ENCODE data around the gene GON4L. TPM values are rescaled to one million over a fixed set of nuclear protein-coding genes. Genes with fewer than 3 reads are reported as not detected.

The GON4L gene
- total RNA-seq, 1 donor from 2014 or later = 46.5 TPM

DNA sequence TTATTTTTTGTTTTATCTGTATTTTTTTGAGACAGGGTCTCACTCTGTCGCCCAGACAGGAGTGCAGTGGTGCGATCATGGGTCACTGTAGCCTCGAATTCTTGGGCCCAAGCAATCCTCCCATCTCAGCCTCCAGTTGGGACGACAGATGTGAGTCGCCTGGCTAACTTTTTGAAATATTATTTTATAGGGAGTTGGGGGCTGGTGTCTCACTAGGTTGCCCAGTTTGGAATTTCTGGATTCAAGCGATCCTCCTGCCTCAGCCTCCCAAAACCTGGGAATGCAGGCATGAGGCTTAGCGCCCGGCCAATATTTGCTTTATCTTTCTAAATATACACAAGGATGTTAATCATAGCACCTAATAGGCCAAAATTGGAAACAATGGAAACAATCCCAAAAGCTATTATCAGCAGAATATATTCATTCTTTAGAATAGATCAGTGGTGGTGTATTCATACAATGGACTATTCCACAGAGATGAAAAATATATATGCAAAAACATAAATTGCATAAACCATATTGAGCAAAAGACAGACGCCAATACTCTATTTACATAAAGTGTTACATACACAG, 112.2 kb downstream of the GON4L start:
- Mint-ChIP-seq H3K9me3 (ENCODE audit: low read depth) (no peaks in the 10 kb centered on the region), H3K27me3 (ENCODE audit: low read depth) (no peaks in the 10 kb centered on the region), H3K4me1 (ENCODE audit: low read depth) (peaks cover 4% of the 10 kb centered on the region), H3K27ac (ENCODE audit: unreplicated experiment) (peak overlapping the region; percentile 94), H3K36me3 (ENCODE audit: low read depth) (peaks cover 11% of the 10 kb centered on the region), H3K4me3 (ENCODE audit: unreplicated experiment) (peak overlapping the region; percentile 93)
- DNase-seq (ENCODE audit: low spot score) = no peak
- TF ChIP-seq, protein P1, sequence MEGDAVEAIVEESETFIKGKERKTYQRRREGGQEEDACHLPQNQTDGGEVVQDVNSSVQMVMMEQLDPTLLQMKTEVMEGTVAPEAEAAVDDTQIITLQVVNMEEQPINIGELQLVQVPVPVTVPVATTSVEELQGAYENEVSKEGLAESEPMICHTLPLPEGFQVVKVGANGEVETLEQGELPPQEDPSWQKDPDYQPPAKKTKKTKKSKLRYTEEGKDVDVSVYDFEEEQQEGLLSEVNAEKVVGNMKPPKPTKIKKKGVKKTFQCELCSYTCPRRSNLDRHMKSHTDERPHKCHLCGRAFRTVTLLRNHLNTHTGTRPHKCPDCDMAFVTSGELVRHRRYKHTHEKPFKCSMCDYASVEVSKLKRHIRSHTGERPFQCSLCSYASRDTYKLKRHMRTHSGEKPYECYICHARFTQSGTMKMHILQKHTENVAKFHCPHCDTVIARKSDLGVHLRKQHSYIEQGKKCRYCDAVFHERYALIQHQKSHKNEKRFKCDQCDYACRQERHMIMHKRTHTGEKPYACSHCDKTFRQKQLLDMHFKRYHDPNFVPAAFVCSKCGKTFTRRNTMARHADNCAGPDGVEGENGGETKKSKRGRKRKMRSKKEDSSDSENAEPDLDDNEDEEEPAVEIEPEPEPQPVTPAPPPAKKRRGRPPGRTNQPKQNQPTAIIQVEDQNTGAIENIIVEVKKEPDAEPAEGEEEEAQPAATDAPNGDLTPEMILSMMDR (IDR thresholded peaks at IDR 0.05) = no peak

DNA sequence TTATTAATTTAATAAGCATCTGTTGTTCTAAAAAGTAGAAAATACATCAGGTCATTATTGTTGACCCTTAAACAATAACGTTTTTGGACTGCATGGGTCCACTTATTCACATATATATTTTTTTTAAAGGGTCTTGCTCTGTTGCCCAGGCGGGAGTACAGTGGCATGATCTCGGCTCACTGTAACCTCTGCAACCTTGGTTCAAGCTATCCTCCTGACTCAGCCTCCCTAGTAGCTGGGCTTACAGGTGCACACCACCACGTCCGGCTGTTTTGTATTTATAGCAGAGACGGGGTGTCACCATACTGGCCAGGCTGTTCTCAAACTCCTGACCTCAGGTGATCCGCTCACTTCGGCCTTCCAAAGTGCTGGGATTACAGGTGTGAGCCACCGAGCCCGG, 115.1 kb downstream of the GON4L start:
- H3K27me3 Mint-ChIP-seq (ENCODE audit: low read depth) = no peaks in the 10 kb centered on the region
- no peak overlapping the region for H3K27ac Mint-ChIP-seq (ENCODE audit: unreplicated experiment)
- DNase-seq (ENCODE audit: low spot score) = no peak
- H3K4me1 Mint-ChIP-seq (ENCODE audit: low read depth) = peaks cover 4% of the 10 kb centered on the region
- TF ChIP-seq, protein P1 (IDR thresholded peaks at IDR 0.05) = no peak
- no peak overlapping the region for H3K4me3 Mint-ChIP-seq (ENCODE audit: unreplicated experiment)
- H3K36me3 Mint-ChIP-seq (ENCODE audit: low read depth) = peaks cover 10% of the 10 kb centered on the region
- H3K9me3 Mint-ChIP-seq (ENCODE audit: low read depth) = no peaks in the 10 kb centered on the region

GRCh38 chr1:155740995-155741394, 116.0 kb downstream of the GON4L start:
- TF ChIP-seq, protein P1 (IDR thresholded peaks at IDR 0.05) = no peak
- no peak overlapping the region for H3K4me3 Mint-ChIP-seq (ENCODE audit: unreplicated experiment)
- H3K27ac Mint-ChIP-seq (ENCODE audit: unreplicated experiment) = no peak overlapping the region
- DNase-seq (ENCODE audit: low spot score) = no peak
- H3K27me3 Mint-ChIP-seq (ENCODE audit: low read depth) = no peaks in the 10 kb centered on the region
- peaks cover 4% of the 10 kb centered on the region for H3K4me1 Mint-ChIP-seq (ENCODE audit: low read depth)
- H3K36me3 Mint-ChIP-seq (ENCODE audit: low read depth) = peaks cover 12% of the 10 kb centered on the region
- H3K9me3 Mint-ChIP-seq (ENCODE audit: low read depth) = no peaks in the 10 kb centered on the region

DNA sequence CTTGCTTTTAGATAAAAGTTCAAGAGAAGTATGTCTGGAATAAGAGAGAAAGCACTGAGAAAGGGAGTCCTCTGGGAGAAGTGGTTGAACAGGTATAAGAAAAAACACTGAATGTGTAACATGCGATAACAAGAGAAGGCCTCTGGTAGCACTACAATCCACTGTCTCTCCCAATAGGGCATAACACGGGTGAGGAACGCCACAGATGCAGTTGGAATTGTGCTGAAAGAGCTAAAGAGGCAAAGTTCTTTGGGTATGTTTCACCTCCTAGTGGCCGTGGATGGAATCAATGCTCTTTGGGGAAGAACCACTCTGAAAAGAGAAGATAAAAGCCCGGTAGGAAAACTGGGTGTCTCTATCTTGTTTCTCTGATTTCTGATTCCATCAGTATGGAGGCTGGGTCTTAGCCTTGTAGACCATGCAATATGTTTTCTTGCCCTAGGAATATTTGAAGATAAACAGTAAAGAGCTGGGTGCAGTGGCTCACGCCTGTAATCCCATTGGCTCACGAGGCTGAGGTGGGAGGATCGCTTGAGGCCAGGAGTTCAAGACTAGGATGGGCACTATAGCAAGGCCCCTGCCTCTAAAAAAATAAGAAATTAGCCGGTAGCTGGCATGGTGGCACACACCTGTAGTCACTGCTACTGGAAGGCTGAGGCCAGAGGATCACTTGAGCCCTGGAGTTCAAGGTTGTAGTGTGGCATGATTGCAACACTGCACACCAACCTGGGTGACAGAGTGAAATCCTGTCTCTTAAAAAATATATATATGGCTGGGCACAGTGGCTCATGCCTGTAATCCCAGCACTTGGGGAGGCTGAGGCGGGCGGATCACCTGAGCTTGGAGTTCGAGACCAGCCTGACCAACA, 127.7 kb downstream of the GON4L start:
- H3K27me3 Mint-ChIP-seq (ENCODE audit: low read depth) = no peaks in the 10 kb centered on the region
- TF ChIP-seq, protein P1 (IDR thresholded peaks at IDR 0.05) = peak; percentile 79
- H3K36me3 Mint-ChIP-seq (ENCODE audit: low read depth) = peaks cover 12% of the 10 kb centered on the region
- DNase-seq (ENCODE audit: low spot score) = no peak
- H3K9me3 Mint-ChIP-seq (ENCODE audit: low read depth) = no peaks in the 10 kb centered on the region
- no peak overlapping the region for H3K27ac Mint-ChIP-seq (ENCODE audit: unreplicated experiment)
- H3K4me1 Mint-ChIP-seq (ENCODE audit: low read depth) = peaks cover 6% of the 10 kb centered on the region
- H3K4me3 Mint-ChIP-seq (ENCODE audit: unreplicated experiment) = no peak overlapping the region

DNA sequence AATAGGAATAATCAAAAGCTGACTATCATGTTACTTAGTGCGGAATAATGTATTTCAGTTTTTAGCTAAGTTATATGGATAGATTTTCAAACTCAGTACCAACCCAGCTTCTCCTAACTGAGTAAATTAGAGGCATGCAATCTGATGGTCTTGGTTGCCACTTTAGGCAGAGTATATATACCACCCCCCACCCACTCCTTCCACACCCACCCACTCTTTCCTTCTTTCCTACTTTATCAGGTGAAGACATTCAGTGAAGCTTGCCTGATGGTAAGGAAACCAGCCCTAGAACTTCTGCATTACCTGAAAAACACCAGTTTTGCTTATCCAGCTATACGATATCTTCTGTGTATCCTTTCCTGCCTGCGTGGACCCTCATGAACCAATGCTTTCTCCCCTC, 131.9 kb downstream of the GON4L start:
- no peak for DNase-seq (ENCODE audit: low spot score)
- Mint-ChIP-seq H3K36me3 (ENCODE audit: low read depth) (peaks cover 5% of the 10 kb centered on the region), H3K9me3 (ENCODE audit: low read depth) (no peaks in the 10 kb centered on the region), H3K27ac (ENCODE audit: unreplicated experiment) (peak overlapping the region; percentile 3), H3K4me1 (ENCODE audit: low read depth) (peaks cover under 1% of the 10 kb centered on the region), H3K4me3 (ENCODE audit: unreplicated experiment) (no peak overlapping the region), H3K27me3 (ENCODE audit: low read depth) (no peaks in the 10 kb centered on the region)
- TF ChIP-seq, protein P1 (IDR thresholded peaks at IDR 0.05) = no peak
